B cell (primary cell): ENCODE data around the gene MIS18A.

Experiments used
- CTCF ChIP-seq: fragments of 200-600 bp; IDR thresholded peaks from one replicate; pipeline ENCODE4 v1.8.0; 2022; ENCODE audit warnings: antibody characterized with exemption, mild to moderate bottlenecking
- EZH2 ChIP-seq: IDR thresholded peaks from 2 replicates; pipeline ENCODE4 v1.6.1; 2012; ENCODE audit warnings: borderline replicate concordance, low read depth, mild to moderate bottlenecking, moderate library complexity, low read length; ENCODE audit not compliant: insufficient read depth, poor library complexity, severe bottlenecking

GRCh38 chr21:32279377-32279680 is 480 bp upstream of the MIS18A start:
- TF ChIP-seq CTCF: no peak
- no peak for TF ChIP-seq EZH2
